RPMI8226 (cell line): ENCODE measurements around the gene MS4A1.
"Not testable (repeated sequence)": the region's sequence is repeated elsewhere in the genome, so short reads cannot be mapped to it uniquely, and the experiment has no call there.

Experiments used
- DNase-seq: peaks from one replicate; pipeline ENCODE4 v3.0.0-alpha.2; 2015

MS4A1 gene

DNA sequence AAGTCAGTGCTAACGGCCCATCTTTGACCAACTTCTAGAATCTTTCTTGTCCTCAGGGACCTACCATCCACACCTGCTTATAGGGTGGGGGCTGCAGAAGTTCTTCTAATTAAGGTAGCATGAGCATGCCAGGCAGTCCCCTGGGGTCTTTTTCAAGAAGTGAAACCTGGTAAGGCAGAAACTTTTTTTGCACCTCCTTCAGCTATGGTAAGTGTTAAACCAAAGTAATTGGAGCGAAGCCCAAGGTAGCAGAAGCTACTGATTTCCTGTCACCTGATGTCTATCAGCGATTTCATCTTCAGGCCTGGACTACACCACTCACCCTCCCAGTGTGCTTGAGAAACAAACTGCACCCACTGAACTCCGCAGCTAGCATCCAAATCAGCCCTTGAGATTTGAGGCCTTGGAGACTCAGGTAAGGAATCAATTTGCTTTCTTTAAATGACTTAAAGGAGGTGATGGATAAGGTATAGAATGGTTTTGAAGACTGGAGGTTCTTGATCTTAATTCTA lies at the start of gene MS4A1:
Gene MS4A1, plus strand, starts transcription at position 317 of the 512 bp plus-strand sequence. CDS start 6,528 bp downstream, outside the sequence.
- peak; percentile 62 for DNase-seq

DNA sequence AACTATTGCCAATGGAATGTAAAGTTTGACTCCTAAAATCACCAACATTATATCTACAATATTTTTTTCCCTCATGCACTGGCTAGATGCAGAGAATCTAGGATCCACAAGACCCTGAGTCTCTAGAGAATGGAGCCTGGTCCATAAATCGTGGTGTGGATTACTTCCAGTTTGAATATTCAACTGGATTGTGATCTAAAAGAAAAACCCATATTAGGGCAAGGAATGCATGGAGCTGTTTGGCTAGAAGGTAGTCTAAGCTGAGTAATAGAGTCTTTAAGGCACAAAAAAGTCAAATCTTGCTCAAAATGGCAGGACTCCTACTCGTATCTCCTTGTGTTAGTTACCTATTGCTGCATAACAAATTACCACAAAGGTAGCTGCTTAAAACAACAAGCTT lies 35.6 kb upstream of the MS4A1 start:
- no peak for DNase-seq

DNA sequence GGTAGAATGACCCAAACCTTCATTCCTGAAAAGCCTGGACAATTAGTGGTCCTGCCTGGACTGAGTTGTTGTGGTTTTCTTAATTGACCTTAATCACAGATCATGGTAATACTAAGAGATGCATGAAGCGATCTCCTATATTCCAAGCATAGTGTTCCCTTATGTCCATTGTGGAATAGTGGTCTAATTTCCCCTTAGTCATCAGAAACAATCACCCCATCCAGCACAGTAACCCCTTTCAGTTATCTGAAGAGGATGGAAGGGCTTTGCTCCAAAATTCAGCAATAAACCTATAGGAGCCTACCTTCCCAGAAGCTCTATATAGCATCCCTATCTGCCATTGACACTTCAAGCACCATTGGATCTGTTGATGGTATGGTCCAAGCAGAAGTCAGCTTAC lies 33.0 kb upstream of the MS4A1 start:
- no peak for DNase-seq

DNA sequence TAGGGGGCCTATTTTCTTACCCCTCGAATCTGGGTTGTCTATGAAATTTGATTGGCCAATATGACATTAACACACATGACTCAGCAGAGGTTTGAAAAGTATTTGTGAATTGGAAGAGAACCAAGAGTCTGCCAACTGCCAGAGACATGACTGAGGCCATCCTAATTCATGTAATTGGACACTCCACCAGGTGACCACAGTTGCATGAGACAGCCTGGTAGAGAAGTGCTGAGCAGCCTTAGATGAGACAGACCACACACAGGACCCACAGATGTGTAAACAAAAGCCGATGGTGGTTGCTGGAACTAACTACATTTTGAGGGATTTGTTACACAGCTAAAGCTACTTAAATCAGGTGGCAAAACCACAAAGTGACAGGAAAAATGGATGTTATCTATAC lies 27.1 kb upstream of the MS4A1 start:
- peak; percentile 32 for DNase-seq

DNA sequence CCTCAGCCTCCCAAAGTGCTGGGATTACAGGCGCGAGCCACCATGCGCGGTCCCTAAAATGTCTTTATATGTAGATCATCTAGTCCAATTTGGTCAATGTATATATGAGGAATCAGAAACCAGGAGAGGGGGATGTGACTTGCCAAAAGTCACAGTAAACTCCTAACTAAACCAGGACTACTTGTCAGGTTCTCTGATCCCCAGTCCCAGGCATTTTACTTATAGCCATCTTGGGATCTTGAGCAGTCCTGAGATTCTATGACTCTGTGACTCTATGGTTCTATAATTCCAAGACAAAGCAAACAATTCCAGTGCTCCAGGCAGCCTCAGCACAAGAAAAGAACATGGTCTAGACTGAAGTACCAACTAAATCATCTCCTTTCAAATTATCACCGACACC lies 26.4 kb upstream of the MS4A1 start, which contains the start of gene MS4A5:
Gene MS4A5, plus strand, starts transcription at position 301 of the 400 bp plus-strand sequence. CDS start 103 bp downstream, outside the sequence.
- no peak for DNase-seq

DNA sequence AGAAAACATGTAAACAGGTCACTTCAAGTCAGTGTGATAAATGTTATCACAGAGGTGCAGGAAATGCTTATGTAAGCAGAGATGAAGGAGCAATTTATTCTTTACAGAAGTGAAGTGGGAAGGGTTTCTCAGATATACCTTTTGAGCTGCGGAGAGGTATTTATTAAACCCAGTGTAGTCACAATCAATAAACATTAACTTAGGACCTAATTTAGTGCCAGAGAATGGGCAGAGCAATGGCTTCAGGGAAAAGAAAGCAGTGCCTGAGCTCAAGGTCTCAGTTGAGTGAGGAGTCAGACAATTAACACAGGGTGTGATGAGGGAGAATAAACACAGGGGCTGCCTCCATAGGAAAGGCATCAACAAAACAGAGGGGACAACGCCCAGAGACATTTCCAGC lies 24.4 kb upstream of the MS4A1 start:
- no peak for DNase-seq

DNA sequence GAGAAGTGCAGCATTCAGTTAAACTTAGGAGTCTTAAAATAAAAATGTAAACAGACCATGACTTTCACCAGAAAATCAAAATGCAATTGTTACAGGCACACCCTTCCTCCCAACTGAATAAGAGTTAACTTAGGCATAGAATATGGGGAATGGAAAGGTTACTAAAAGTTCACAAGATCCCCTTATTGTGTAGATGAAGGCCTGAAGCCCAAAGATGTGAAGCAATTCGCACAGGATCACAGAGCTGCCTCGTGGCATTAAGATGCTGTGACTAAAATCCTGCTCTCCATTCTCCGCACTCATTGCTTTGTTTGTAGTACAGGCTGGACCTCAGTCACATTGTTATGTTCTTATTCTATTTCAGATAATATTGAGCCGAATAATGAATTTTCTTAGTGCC lies 22.2 kb upstream of the MS4A1 start:
- no peak for DNase-seq

DNA sequence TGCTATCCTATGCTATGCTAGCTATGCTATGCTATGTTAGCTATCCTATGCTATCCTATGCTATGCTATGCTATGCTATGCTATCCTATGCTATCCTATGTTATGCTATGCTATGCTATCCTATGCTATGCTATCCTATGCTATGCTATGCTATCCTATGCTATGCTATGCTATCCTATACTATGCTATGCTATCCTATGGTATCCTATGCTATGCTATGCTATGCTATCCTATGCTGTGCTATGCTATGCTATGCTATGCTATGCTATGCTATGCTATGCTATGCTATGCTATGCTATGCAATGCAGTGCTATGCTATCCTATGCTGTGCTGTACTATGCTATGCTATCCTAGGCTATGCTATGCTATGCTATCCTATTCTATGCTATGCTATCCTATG lies 8.6 kb upstream of the MS4A1 start:
- no peak for DNase-seq

DNA sequence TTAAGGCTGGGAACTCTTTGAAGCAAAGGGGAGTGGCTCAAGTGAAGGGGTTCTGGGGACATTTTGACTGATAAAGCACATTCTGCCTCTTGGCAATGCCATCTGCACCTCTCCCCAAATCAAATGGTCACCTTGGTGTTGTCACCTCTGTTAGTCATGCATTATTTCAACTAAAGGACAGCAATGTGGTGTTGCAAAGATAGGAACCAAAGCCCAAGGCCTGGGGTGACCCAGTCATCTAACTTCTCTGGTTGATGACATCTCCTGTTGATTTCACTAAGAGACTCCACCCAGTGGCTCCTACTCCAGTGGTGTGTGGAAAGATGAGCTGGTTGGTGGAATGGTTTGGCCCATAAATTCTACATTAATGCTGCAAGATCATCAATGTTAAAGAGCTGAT lies 7.8 kb upstream of the MS4A1 start:
- no peak for DNase-seq

DNA sequence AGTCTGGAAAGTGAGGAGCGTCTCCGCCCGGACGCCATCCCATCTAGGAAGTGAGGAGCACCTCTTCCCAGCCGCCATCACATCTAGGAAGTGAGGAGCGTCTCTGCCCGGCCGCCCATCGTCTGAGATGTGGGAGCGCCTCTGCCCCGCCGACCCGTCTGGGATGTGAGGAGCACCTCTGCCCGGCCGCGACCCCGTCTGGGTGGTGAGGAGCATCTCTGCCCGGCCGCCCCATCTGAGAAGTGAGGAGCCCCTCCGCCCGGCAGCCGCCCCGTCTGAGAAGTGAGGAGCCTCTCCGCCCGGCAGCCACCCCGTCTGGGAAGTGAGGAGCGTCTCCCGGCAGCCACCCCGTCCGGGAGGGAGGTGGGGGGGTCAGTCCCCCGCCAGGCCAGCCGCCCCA lies 4.5 kb upstream of the MS4A1 start:
- DNase-seq = not testable (repeated sequence)

DNA sequence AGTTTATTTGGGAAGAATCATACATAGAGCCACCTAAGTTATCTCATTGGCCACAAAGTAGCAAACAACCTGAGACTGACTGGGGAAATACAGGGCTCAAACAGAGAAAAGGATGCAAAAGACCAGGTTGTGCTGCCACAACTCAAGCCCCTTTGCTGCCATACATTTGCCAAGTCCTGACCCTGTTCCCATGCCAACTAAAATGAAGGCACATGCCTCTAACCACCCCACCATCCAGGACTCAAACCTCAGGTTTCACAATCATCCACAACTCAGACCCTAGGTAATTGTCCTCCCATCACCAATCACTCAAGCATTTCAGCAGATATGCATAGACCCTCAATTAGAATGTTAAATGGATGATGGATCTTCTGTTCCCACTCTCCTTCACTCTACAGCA lies 1.4 kb upstream of the MS4A1 start:
- DNase-seq = no peak

DNA sequence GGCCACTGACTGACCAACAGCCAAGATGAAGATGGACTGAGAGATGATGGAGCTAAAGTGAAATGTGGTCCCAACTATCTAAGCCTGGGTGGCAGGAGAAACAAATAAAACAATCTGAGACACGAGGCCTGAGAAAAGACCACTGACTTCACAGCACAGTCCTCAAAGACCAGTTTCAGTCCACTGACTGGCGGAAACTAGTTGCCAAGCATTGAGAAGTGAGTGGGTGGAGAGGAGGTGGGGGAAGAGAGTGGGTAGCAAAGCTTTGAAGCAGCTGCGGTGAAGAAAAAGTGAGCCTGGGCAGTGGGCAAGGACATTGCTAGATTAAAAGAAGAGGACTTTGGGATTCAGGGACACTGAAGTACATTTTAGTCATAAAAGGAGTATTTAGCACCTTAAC lies 1.9 kb downstream of the MS4A1 start:
- DNase-seq = no peak

DNA sequence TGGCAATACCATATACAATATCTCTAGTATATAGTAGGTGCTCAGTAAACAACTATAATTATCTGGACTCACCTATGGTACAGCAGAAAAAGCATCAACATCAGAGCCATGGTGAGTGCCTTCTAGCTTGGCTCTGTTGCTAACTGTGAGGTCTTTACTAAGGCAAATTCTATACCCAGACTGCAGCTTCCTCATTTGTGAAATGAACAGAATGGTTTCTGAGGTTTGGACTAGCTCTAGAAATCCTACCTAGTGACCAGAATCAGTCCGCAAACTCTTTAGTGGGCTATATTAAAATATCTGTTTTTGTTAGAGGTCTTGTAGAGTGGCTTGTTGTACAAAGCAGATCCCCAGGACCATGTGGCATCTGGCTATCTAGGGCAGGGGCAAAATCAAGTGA lies 3.7 kb downstream of the MS4A1 start:
- no peak for DNase-seq

DNA sequence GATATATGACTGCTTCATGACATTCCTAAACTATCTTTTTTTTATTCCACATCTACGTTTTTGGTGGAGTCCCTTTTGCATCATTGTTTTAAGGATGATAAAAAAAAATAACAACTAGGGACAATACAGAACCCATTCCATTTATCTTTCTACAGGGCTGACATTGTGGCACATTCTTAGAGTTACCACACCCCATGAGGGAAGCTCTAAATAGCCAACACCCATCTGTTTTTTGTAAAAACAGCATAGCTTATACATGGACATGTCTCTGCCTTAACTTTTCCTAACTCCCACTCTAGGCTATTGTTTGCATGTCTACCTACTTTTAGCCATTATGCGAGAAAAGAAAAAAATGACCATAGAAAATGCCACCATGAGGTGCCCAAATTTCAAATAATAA lies 13.2 kb downstream of the MS4A1 start:
- no peak for DNase-seq

DNA sequence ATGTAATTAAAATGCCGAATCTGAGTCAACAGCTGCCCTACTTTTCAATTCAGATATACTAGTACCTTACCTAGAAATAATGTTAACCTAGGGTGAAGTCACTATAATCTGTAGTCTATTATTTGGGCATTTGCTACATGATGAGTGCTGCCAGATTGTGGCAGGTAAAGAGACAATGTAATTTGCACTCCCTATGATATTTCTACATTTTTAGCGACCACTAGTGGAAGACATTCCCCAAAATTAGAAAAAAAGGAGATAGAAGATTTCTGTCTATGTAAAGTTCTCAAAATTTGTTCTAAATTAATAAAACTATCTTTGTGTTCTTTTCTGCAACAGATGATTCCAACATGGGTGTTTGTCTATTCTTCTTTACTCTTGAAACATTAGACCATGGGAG lies 14.1 kb downstream of the MS4A1 start:
- no peak for DNase-seq

DNA sequence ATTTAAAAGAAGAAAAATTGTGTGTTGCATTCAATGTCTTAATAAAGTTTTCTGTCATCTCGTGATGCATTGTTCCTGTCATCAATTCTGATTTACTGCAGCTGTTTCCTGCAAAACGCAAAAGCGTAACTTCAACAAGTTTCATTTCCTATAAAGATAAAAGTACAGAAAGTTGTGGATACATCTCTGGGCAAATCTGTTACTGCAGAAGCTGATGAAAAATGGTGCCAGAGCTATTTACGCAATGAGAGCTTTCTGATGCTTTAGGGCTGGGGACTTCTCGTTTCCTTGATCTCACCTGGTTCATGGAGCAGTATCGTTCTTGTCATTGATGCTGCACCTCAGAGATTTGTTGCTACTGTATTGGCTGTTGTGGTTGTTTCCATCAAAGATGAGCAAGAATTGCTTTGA lies 21.4 kb downstream of the MS4A1 start:
- peak; percentile 22 for DNase-seq

DNA sequence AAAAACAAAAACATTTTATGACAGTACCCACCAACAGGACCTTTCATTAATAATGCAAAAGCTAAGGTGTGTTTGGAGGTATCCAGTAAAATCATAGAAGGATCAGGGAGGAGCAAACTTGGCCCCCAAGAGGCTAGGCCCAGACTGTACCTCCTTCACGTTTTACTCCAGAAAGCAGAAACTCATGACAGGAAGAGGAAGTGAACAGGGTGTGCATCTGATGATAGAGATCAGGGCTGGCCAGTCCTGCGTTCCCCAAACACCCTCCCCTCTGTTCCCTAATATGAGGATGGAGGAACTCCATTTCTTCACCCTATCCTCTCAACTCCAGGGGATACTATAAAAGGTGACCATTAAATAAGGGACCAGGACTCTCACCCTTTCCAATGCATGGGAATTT lies 26.7 kb downstream of the MS4A1 start:
- no peak for DNase-seq

DNA sequence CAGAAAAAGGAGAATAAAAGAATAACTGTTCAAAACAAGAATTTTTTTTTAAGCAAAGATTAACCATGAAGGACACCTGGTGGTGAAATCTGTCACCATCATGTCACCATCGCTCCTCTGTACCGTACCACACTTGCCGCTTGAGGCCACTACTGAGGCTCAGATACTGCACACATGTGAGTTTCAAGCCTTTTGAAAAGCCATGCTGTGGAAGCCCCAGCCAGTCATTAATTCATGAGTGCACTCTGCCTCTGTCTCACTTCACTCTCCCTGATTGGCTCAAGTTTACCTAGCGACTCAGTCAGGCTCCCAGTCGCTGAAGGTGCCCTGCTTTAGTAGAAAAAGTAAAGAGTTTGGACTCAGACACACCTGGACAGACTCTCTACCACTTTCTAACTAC lies 30.3 kb downstream of the MS4A1 start:
- DNase-seq = peak; percentile 70

DNA sequence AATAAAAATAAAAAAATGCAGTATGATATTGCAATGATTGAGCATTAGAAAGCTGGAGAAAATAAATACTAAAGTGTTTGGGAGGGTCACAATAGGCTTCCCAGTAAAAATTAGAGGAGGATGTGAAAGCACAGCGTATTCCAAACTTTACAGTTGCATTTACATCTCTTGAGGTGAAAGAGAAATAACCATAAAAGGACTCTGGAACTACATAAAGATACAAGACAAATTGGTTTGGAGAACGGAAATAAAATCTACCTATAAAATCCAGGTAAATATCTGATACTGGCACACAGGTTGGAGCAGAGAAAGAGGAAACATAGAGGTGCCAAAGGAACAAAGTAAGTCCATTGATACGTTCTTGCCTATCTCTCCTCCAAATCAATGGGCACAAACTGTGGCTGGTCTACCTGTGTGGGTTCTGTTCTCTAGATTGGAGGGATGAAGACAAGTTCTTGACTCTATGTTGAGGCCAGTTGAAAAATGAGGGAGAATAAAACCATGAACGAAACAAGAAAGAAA lies 36.9 kb downstream of the MS4A1 start, which contains the start of gene MS4A12:
Gene MS4A12, plus strand, starts transcription at position 291 of the 522 bp plus-strand sequence. CDS start 4,541 bp downstream, outside the sequence.
- DNase-seq = no peak

DNA sequence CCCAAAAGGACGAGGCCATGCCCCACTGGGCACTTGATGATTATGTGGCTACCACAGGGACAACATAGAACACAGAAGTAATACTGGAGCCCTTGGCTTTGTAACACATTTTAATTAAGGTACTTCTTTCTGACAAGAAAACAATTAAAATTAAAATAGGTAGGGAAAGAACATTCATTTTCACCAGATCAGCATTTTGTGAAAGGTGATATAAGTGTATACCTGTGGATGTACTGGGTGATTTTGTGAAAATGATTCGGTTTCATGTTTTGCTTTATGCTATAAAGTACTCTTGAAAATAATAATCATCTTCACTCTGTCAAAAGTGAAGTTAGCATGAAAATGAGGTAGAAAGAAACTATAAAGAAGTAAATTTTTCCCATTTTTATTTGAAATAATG lies 37.8 kb downstream of the MS4A1 start:
- no peak for DNase-seq

DNA sequence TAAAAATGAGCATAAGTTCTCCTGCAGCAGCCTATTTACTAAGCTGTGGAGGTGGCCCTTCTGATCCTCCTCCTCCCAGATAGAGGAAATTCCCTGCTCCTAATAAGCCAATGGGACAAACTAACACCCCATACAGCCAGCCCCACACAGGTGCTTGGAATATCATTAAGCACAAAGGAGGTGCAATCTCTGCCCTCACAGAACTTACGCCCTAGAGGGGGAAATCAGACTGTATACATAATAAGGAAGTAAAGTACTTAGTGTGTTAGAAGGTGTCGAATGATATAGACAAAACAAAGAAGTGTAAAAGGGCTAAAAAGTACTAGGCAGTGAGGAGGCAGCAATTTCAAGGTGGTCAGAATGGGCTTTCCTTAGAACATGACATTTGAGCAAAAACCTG lies 42.8 kb downstream of the MS4A1 start:
- DNase-seq = no peak

DNA sequence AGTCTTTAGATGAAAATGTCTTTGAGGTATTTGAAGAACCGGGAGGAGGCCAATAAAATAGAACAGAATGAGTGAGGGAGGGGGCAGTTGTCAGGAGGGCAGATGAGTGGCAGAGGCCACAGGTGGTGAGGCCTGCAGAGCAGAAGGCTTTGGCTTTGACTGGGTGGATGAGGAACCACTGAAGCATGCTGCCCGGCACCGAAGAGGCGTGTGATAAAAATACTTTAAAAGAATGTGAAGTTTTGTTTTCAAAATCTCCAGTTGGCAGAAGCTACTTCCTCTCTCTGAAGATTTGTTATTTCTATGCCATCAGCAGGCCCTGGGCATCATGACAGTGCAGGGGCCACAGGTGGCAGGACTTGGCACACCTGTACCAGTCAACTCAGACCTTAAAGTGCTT lies 43.2 kb downstream of the MS4A1 start:
- DNase-seq = peak; percentile 78

DNA sequence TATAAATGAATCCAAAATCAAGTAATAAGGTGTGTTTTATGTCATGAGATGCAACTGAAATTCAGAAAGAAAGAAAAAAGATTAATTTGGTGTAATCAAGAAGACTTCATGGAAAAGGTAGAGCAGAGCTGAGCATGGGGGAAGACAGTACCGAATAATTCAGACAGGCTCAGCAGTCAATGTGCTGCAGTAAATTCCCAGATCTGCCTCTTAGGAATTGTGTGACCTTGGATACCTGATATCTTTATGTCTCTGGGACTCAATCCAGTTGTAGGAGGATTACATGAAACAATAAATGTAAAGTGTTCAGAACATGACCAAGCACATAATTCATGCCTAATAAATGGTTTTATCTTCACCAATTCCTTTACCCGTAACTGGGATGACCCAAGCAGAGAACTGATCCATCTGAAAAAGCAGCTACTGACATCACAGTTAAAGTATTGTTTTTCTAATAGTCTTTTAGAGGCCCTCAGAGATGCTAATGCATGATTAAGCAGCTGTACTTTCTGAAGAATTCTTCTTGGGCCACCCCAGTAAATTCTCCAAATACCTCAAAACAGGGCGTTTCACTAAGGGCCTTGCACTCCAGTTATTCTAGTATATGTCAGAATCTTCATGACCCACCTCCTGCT lies 44.7 kb downstream of the MS4A1 start:
- DNase-seq = no peak

DNA sequence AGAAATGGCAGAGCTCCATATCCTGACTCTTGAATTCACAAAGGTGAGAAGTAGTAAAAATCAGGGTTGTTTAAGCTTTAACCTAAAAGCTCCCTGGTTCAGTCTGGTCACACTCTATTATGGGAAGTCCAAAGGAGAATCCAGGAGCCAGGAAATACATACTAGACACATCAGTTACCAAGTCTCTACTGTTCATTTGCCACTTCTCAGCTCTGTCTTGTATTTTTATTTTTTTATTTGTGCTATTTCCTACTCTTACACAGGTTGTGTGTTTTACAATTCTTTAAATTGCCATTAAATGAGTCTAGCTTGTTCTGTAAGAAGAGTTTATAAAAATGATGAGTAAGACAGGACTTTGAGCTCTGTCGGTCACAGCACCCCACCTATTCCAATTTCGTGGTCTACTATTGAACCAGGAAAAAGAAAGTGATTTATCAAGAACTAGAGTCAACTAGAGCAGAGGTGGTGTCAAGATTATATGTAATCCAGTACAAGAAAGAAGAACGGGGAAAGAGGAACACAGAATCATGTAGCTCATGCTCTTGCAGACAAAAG lies 46.7 kb downstream of the MS4A1 start:
- no peak for DNase-seq
